B cell (primary cell): ENCODE data around the gene ARX. TPM values are rescaled to one million over a fixed set of nuclear protein-coding genes. Genes with fewer than 3 reads are reported as not detected.

ENCODE experiments used
- ATAC-seq: fragments of 200-7000 bp; cut with Tn5 transposase; one replicate; pipeline ENCODE4 v1.10.0; 2021; ENCODE audit warnings: low read depth, mild to moderate bottlenecking, moderate number of reproducible peaks, moderate library complexity
- CTCF ChIA-PET: fragments of 350-600 bp; sonication (Branson Sonifier 250); formaldehyde crosslinking; loops from one replicate; lab custom pipeline; 2021; ENCODE audit warnings: antibody characterized with exemption, inconsistent platforms; lab: Charles Lee
- POLR2A ChIA-PET: fragments of 350-600 bp; sonication (Branson Sonifier 250); formaldehyde crosslinking; loops from one replicate; lab custom pipeline; 2021; ENCODE audit warnings: antibody characterized with exemption; lab: Charles Lee
- DNase-seq: peaks from one replicate; pipeline ENCODE4 v3.0.0; 2013
- H2AFZ ChIP-seq: 2 replicates; pipeline ENCODE4 v1.6.1; 2012; ENCODE audit warnings: mild to moderate bottlenecking, low read depth, low read length; ENCODE audit not compliant: insufficient read depth, poor library complexity, severe bottlenecking
- H3K27ac ChIP-seq, 2 donors: 1 replicate in 1 of 2; 2 replicates in 1 of 2; pipeline ENCODE4 v1.5.1; 2012 to 2013; ENCODE audit warnings: low read length in 2 of 2, mild to moderate bottlenecking in 2 of 2, moderate library complexity in 1 of 2
- H3K27me3 ChIP-seq, 4 experiments: fragments of 200-600 bp in 1 of 4; sonication (generic) in 1 of 4; replicated peaks in 1 of 4; 1 replicate in 2 of 4; 2 replicates in 2 of 4; pipeline versions ENCODE4 v1.6.1 to v1.7.0; 2013 to 2016; ENCODE audit warnings: low read length in 3 of 4, mild to moderate bottlenecking in 2 of 4, mixed read lengths in 1 of 4, moderate library complexity in 1 of 4; ENCODE audit not compliant: insufficient read depth in 4 of 4, control insufficient read depth in 3 of 4; ENCODE audit errors: control extremely low read depth in 1 of 4
- H3K36me3 ChIP-seq, 2 experiments: replicated peaks in 1 of 2; 1 replicate in 1 of 2; 2 replicates in 1 of 2; pipeline versions ENCODE4 v1.6.1 to v1.7.1; 2013; ENCODE audit warnings: low read length in 1 of 2; ENCODE audit not compliant: insufficient read depth in 2 of 2, control insufficient read depth in 1 of 2; ENCODE audit errors: control extremely low read depth in 1 of 2, extremely low read depth in 1 of 2
- H3K4me1 ChIP-seq, 2 donors: fragments of 200-600 bp in 1 of 2; sonication (generic) in 1 of 2; 1 replicate in 1 of 2; 2 replicates in 1 of 2; pipeline versions ENCODE4 v1.5.1 to v1.6.1; 2013 to 2017; ENCODE audit warnings: low read length in 2 of 2; ENCODE audit not compliant: control insufficient read depth in 2 of 2, insufficient read depth in 2 of 2
- H3K4me2 ChIP-seq: replicated peaks from 2 replicates; pipeline ENCODE3; 2012; ENCODE audit warnings: mild to moderate bottlenecking, low read depth, low read length; ENCODE audit not compliant: poor library complexity, severe bottlenecking
- H3K4me3 ChIP-seq, 5 experiments: fragments of 200-600 bp in 1 of 5; sonication (generic) in 1 of 5; 1 replicate in 3 of 5; 2 replicates in 2 of 5; pipeline versions ENCODE4 v1.5.1 to v1.7.0; 2011 to 2016; ENCODE audit warnings: low read length in 4 of 5, mild to moderate bottlenecking in 4 of 5, low read depth in 2 of 5, control low read depth in 1 of 5, moderate library complexity in 1 of 5; ENCODE audit not compliant: insufficient read depth in 1 of 5; ENCODE audit errors: control extremely low read depth in 1 of 5, extremely low read depth in 1 of 5
- H3K79me2 ChIP-seq: fragments of 200-600 bp; sonication (generic); one replicate; pipeline ENCODE4 v1.6.0; 2016; ENCODE audit warnings: low read length; ENCODE audit not compliant: control insufficient read depth, insufficient read depth
- H3K9ac ChIP-seq: fragments of 200-600 bp; sonication (generic); 2 replicates; pipeline ENCODE4 v1.6.1; 2017; ENCODE audit warnings: mild to moderate bottlenecking, low read length, moderate library complexity
- H3K9me3 ChIP-seq, 3 donors: one replicate each; pipeline versions ENCODE4 v1.6.1 to v1.7.1; 2013; ENCODE audit warnings: low read length in 2 of 3; ENCODE audit not compliant: control insufficient read depth in 2 of 3, insufficient read depth in 1 of 3; ENCODE audit errors: control extremely low read depth in 1 of 3
- H4K20me1 ChIP-seq: 2 replicates; pipeline ENCODE4 v1.6.0; 2012; ENCODE audit warnings: mild to moderate bottlenecking, low read length; ENCODE audit not compliant: insufficient read depth, control insufficient read depth, poor library complexity, severe bottlenecking
- H3K27ac Mint-ChIP-seq: one replicate; pipeline ENCODE4 v1.8.0; 2021; ENCODE audit warnings: mixed read lengths
- H3K27me3 Mint-ChIP-seq: one replicate; pipeline ENCODE4 v1.8.0; 2021; ENCODE audit warnings: mixed read lengths
- H3K4me1 Mint-ChIP-seq: one replicate; pipeline ENCODE4 v1.8.0; 2021; ENCODE audit warnings: mixed read lengths
- H3K4me3 Mint-ChIP-seq: one replicate; pipeline ENCODE4 v1.8.0; 2021; ENCODE audit warnings: mixed read lengths
- H3K9me3 Mint-ChIP-seq: one replicate; pipeline ENCODE4 v1.8.0; 2022; ENCODE audit warnings: mixed read lengths; ENCODE audit not compliant: insufficient read depth
- EZH2 ChIP-seq: IDR thresholded peaks from 2 replicates; pipeline ENCODE4 v1.6.1; 2012; ENCODE audit warnings: borderline replicate concordance, low read depth, mild to moderate bottlenecking, moderate library complexity, low read length; ENCODE audit not compliant: insufficient read depth, poor library complexity, severe bottlenecking
- WGBS: methylation state at CpG from one replicate; pipeline ENCODE4 v1.1.5; 2013; ENCODE audit warnings: missing lambda C conversion rate; ENCODE audit not compliant: insufficient coverage; 5-methylcytosine and 5-hydroxymethylcytosine counted together
- intact Hi-C: fragments of 100-400 bp; cut with micrococcal nuclease; formaldehyde crosslinking; loops from one replicate; pipeline ENCODE4 v1.10.0; 2022
- polyA plus RNA-seq: library from polyadenylated mRNA; depleted of rRNA; stranded (reverse); fragments of >200 nt; gene quantifications from 2 replicates; pipeline ENCODE4 v1.2.3, GENCODE V29; 2012
- total RNA-seq, 2 donors: library from RNA; stranded (reverse); fragments of 120-200 nt in 1 of 2; gene quantifications; 1 replicate in 1 of 2; 2 replicates in 1 of 2; pipeline versions ENCODE4 v1.2.3 to v1.2.4, GENCODE V29; 2013 to 2022
- TF ChIP-seq, protein P1 (sequence below): fragments of 200-600 bp; IDR thresholded peaks from one replicate; pipeline ENCODE4 v1.8.0; 2022; ENCODE audit warnings: antibody characterized with exemption, mild to moderate bottlenecking

The ARX gene
- total and polyA plus RNA-seq, 2 donors (not counting 1 experiment from before 2014, with no cell fraction given) = not detected

DNA sequence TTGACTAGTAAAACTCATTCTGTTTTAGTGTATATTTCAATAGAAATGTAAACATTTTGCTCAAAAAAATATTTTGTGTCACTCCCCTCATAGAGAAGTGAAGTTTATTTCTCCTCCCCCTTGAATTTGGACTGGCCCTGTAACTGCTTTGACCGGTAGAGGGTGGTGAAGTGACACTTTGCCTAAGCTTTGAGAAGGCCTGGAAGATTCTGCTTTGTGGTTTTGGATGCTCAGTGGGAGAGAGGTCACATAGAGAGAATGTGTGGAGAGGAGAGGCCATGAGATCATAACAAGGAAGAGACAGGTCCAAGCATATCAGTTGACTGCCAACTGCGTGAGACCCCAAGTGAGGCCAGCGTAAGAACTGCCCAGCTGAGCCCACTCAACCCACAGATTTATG, 19.1 kb upstream of the ARX start:
- WGBS = no CpG with 5 or more reads among the region's 3 CpGs
- Mint-ChIP-seq H3K4me1 (no peaks in the 10 kb centered on the region), H3K9me3 (no peaks in the 10 kb centered on the region), H3K4me3 (no peak overlapping the region), H3K27me3 (peaks cover 5% of the 10 kb centered on the region), H3K27ac (no peak overlapping the region)
- TF ChIP-seq, protein P1, sequence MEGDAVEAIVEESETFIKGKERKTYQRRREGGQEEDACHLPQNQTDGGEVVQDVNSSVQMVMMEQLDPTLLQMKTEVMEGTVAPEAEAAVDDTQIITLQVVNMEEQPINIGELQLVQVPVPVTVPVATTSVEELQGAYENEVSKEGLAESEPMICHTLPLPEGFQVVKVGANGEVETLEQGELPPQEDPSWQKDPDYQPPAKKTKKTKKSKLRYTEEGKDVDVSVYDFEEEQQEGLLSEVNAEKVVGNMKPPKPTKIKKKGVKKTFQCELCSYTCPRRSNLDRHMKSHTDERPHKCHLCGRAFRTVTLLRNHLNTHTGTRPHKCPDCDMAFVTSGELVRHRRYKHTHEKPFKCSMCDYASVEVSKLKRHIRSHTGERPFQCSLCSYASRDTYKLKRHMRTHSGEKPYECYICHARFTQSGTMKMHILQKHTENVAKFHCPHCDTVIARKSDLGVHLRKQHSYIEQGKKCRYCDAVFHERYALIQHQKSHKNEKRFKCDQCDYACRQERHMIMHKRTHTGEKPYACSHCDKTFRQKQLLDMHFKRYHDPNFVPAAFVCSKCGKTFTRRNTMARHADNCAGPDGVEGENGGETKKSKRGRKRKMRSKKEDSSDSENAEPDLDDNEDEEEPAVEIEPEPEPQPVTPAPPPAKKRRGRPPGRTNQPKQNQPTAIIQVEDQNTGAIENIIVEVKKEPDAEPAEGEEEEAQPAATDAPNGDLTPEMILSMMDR = no peak
- TF ChIP-seq EZH2 = no peak
- DNase-seq = no peak
- H3K9me3 ChIP-seq = no peaks in the 10 kb centered on the region
- no peak overlapping the region for H2AFZ ChIP-seq
- ChIA-PET CTCF (no interaction called here), POLR2A (no interaction called here)
- no peak overlapping the region for H3K4me3 ChIP-seq
- H3K79me2 ChIP-seq = no peaks in the 10 kb centered on the region
- no peaks in the 10 kb centered on the region for H4K20me1 ChIP-seq
- no peaks in the 10 kb centered on the region for H3K27me3 ChIP-seq
- no peak for ATAC-seq
- no peaks in the 10 kb centered on the region for H3K36me3 ChIP-seq
- no peak overlapping the region for H3K27ac ChIP-seq
- no peak overlapping the region for H3K4me2 ChIP-seq
- intact Hi-C loops = no loop called here
- no peaks in the 10 kb centered on the region for H3K4me1 ChIP-seq
- H3K9ac ChIP-seq = no peak overlapping the region

DNA sequence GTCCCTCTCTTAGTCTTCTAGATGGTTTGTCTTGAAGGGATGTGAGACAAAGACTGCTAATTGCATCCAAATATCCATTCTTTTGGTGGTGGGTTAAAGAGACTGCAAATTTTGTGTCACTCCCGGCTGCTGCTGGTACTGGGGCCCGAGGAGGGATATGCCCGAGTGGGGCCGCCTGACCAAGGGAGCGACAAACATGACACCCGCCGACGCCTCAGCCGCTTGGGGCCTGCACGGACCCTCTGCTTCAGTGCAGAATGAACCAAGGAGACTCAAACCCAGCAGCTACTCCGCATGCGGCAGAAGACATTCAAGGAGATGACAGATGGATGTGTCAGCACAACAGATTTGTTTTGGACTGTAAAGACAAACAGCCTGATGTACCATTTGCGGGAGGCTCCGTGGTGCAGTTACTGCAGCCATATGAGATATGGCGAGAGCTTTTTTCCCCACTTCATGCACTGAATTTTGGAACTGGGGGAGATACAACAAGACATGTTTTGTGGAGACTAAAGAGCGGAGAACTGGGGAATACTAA, 13.6 kb upstream of the ARX start:
- no peak overlapping the region for H3K4me2 ChIP-seq
- H3K4me3 Mint-ChIP-seq = no peak overlapping the region
- H2AFZ ChIP-seq = no peak overlapping the region
- H3K27ac Mint-ChIP-seq = no peak overlapping the region
- intact Hi-C loops = no loop called here
- ChIA-PET CTCF (no interaction called here), POLR2A (no interaction called here)
- no peaks in the 10 kb centered on the region for H3K4me1 ChIP-seq
- no peaks in the 10 kb centered on the region for H4K20me1 ChIP-seq
- H3K27me3 ChIP-seq = peaks cover 0 to 2% (median 0%) of the 10 kb centered on the region in 4 experiments
- no peak overlapping the region for H3K4me3 ChIP-seq
- H3K36me3 ChIP-seq = no peaks in the 10 kb centered on the region
- TF ChIP-seq, protein P1 = no peak
- TF ChIP-seq EZH2 = no peak
- WGBS = 100% methylated on average over 2 of the region's 16 CpGs
- DNase-seq = no peak
- H3K79me2 ChIP-seq = no peaks in the 10 kb centered on the region
- H3K4me1 Mint-ChIP-seq = no peaks in the 10 kb centered on the region
- H3K27ac ChIP-seq = no peak overlapping the region
- H3K9me3 ChIP-seq = no peaks in the 10 kb centered on the region
- H3K27me3 Mint-ChIP-seq = peaks cover 14% of the 10 kb centered on the region
- no peaks in the 10 kb centered on the region for H3K9me3 Mint-ChIP-seq
- ATAC-seq = no peak
- H3K9ac ChIP-seq = no peak overlapping the region
